ENCODE data around the gene RAG2.
"Not testable (repeated sequence)": the region's sequence is repeated elsewhere in the genome, so short reads cannot be mapped to it uniquely, and the experiment has no call there.

RAG2 gene

DNA sequence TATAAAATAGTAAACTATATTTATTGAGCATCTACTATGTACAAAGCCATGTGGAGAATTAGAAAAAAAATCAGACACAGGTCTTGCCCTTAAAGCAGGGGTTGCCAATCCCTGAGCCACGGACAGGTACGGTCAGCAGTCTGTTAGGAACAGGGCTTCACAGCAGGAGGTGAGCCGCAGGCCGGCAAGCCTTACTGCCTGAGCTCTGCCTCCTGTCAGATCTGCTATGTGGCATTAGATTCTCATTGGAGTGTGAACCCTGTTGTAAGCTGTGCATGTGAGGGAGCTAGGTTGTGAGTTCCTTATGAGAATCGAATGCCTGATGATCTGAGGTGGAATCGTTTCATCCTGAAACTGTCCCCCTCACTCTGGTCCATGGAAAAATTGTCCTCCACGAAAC, 2.1 kb upstream of the RAG2 start:
- no peak for DNase-seq (ENCODE audit: low spot score)

DNA sequence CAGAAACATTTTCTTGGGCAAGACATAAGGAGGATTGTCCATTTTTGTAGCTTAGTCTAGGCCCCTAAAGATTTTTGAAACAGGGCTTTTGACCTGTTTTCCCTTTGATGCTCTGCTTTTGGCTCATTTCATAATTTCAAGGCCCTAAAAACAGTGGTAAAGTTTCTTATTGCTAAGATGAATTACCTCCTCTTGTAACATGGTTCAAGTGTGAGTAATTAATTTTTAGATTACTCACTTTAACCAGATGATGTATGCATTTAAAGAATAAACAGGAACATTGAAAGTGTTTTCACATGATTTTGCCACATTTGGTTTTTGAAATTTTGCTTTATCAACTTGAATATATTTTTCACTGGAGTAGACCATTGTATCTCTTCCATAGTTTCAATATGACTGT, 1.2 kb downstream of the RAG2 start:
- no peak for DNase-seq (ENCODE audit: low spot score)

DNA sequence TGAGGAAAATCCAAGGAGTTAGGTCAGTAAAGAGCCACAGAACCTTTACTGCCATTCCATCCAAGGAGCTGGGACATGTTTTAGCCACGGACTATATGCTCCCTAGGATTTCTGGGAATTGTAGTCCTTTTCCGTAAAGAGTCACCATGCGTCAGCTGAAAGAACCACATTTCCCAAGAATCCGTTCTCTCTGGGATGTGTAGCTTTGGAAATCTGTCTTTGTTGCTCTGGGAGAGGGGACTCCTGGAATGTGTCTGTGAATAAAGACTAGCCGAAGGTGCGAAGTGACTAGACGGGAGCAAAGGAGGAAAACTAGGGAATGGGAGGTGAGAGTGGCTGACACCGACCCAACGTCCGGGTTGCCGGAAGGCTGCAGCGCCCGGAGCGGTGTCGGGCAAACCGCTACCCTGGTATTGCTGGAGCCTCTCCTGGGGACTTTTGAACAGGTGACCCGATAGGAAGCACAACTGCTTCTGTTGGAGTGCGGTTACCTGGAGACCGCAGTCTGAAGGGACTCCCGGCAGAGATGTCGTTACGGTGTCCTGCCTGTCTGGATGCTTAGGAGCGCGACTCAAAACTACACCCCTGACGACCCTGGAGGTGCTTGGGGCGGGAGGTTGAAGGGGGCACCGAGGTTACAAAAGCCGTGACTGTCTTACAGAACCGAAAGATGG, 3.6 kb downstream of the RAG2 start, which contains the start of gene IFTAP:
IFTAP (plus strand) TSS at position 187 of the 674 bp plus-strand sequence. CDS start 15,602 bp downstream, outside the sequence.
- DNase-seq (ENCODE audit: low spot score) = peak; percentile 97

DNA sequence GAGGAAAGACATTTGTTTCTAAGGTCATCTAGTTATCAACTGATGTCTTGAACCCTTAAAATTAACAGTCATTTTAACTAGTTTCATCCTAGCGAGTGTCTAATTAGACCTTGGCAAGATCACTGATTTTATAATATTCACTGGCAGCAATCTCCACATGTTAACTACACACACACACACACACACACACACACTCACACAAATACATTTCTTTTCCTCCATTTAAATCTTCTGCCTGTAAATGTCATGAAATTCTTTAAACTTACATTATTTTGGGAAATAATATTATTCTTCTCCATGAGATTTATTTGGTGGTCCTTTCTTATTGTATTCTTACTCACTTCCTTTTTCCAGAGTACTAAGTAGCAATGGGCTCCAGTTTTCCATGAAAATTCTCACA, 6.6 kb downstream of the RAG2 start:
- no peak for DNase-seq (ENCODE audit: low spot score)

DNA sequence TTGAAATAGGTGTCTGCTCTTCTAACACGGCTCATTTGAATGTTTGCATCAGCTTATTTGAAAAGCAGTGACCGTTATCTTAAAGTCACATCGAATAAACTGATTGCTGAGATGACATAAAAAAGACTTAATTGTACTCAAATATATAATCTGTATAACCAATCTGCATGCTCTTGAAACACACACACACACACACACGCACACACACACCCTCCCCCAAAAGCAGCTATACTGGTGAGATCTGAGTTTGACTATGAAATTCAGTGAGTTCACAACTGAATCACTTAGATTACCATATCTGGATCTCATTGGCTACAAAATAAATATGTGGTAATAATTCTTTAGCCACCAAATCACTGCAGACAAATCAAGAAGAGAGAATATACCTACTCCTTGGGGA, 7.5 kb downstream of the RAG2 start:
- no peak for DNase-seq (ENCODE audit: low spot score)

DNA sequence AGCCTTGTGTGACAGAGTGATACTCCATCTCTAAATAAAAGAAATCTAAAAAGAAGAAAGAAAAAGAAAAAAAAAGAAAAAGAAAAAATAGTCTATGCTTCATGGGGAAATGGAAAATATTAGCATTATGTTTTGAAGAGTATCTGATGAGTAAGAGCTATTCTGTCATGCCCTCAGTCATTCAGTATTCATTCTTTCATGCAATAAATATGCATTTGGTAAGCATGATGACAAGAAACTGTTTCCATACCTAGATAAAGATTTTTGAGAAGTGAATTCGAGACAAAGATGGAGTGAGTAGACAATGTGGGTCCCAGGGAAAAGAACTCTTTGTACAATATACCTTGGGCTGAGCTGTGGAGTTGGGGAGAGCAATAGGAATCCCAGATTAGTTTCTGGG, 9.9 kb downstream of the RAG2 start:
- DNase-seq (ENCODE audit: low spot score) = no peak

DNA sequence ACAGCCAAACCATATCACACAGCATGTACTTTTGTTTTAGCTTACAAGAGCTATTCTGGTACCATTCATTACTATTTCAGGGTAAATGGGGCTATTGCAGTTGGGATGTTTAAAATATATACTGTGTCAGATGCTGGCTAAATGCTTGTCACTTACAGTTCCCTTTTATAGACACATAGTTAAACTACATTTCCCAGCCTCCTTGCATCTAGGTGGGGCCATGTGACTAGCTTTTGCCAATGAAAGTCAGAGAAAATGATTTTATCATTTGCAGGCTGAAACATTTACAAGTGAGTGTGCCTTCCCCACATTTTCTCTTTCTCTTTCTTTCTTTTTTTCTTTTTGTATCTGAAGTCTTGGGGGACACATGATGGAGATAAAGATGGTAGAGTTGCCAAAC, 11.5 kb downstream of the RAG2 start:
- DNase-seq (ENCODE audit: low spot score) = no peak

DNA sequence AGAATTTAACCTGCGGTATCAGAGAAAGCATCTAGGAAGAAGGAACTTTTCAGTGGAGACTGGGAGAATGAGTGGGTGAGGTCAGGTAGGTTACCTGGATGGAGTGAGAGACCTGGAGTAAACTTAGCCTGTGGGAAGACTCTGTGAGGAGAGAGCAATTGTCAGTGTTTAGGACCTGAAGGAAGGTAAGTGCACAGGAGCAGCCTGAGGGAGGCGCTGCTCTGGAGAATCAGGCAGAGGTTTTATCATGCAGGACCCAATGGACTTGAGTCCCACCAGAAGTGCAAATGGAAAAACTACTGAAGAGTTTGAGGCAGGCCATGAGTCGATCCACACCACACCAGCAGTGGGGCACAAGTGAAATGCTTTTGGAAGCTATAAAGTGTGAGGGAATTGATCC, 14.4 kb downstream of the RAG2 start:
- DNase-seq (ENCODE audit: low spot score) = no peak

DNA sequence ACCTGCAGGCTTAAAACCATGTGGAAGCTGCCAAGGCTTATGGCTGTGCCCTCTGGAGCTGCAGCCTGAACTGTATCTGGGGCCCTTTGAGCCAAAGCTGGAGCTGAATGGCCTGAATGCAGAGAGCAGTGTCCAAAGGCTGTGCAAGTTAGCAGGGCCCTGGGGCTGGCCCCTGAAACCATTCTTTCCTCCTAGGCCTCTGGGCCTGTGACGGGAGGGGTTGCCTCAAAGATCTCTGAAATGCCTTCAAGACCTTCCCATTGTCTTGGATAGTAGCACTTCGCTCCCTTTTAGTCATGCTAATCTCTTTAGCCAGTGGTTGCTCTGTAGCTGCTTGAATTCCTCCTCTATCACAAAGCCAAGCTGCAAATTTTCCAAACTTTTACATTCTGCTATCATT, 16.5 kb downstream of the RAG2 start:
- no peak for DNase-seq (ENCODE audit: low spot score)

DNA sequence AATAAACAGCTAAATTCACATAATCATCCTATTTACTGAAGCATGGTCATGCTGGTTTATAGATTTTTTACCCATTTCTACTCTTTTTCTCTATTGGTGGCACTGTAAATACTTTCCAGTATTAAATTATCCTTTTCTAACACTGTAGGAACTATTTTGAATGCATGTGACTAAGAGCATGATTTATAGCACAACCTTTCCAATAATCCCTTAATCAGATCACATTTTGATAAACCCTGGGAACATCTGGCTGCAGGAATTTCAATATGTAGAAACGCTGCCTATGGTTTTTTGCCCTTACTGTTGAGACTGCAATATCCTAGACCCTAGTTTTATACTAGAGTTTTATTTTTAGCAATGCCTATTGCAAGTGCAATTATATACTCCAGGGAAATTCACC, 19.6 kb downstream of the RAG2 start:
- no peak for DNase-seq (ENCODE audit: low spot score)

DNA sequence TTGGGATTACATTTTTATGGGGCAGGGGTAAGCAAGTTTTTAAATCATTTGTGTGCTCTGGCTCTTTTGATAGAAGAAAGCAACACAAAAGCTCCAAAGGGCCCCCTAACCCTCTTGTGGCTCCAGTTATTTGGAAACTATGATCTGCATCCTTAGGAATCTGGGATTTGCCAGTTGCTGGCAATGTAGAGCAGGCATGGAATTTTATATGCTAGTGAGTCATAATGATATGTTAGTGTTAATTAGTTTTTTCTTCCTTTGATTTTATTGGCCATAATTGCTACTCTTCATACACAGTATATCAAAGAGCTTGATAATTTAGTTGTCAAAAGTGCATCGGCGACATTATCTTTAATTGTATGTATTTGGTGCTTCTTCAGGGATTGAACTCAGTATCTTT, 20.2 kb downstream of the RAG2 start:
- no peak for DNase-seq (ENCODE audit: low spot score)

DNA sequence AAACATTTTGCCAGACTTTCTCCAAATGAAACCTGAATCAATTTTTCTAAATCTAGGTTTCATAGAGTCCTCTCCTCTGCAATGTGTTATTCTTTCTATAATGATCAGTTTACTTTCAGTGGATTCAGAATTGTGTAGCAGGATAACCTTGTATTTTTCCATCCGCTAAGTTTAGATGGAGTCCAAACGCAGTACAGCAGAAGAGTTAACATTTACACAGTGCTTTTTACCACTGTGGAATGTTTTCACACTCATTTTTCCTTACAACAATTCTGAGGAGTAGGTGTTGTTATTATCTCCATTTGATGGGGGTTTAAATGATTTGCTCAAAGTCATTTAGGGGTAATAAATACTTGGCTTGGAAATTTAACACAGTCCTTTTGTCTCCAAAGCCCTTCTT, 20.7 kb downstream of the RAG2 start:
- DNase-seq (ENCODE audit: low spot score) = no peak

DNA sequence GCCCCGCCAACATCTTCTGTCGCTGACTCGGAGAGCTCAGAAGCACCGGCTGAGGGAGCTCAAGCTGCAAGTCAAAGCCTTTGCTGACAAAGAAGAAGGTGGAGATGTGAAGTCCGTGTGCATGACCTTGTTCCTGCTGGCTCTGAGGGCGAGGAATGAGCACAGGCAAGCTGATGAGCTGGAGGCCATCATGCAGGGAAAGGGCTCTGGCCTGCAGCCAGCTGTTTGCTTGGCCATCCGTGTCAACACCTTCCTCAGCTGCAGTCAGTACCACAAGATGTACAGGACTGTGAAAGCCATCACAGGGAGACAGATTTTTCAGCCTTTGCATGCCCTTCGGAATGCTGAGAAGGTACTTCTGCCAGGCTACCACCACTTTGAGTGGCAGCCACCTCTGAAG, 23.6 kb downstream of the RAG2 start:
- no peak for DNase-seq (ENCODE audit: low spot score)

DNA sequence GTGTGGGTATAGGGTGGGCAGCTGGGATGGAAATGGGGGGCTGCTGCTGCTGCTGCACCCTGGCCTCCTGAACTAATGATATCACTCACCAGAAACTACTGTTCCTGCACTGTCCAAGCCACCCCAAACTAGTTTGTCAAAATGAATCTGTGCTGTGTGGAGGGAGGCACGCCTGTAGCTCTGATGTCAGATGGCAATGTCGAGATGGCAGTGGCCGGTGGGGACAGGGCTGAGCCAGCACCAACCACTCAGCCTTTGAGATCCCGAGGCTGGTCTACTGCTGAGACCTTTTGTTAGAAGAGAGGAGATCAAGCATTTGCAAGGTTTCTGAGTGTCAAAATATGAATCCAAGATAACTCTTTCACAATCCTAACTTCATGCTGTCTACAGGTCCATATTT, 28.9 kb downstream of the RAG2 start:
- DNase-seq (ENCODE audit: low spot score) = no peak

DNA sequence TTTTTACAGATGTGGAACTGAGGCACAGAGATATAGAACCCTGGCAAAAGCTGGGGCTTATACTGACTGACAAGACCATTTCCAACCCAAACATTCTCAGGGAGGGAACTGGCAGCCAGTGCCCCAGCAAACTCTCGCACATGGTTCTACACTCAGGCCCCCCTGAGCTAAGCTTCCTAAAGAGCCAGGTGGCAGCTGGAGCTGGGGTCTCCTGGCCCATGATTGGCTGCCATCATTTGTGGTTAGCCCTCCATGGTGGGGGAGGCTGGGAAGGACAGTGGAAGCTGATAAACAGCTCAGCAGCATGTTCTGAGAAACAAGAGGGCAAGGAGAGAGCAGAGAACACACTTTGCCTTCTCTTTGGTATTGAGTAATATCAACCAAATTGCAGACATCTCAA, 30.3 kb downstream of the RAG2 start, which contains the start of gene RAG1:
RAG1 (plus strand) TSS at position 314 of the 400 bp plus-strand sequence. CDS start 5,298 bp downstream, outside the sequence.
- no peak for DNase-seq (ENCODE audit: low spot score)

DNA sequence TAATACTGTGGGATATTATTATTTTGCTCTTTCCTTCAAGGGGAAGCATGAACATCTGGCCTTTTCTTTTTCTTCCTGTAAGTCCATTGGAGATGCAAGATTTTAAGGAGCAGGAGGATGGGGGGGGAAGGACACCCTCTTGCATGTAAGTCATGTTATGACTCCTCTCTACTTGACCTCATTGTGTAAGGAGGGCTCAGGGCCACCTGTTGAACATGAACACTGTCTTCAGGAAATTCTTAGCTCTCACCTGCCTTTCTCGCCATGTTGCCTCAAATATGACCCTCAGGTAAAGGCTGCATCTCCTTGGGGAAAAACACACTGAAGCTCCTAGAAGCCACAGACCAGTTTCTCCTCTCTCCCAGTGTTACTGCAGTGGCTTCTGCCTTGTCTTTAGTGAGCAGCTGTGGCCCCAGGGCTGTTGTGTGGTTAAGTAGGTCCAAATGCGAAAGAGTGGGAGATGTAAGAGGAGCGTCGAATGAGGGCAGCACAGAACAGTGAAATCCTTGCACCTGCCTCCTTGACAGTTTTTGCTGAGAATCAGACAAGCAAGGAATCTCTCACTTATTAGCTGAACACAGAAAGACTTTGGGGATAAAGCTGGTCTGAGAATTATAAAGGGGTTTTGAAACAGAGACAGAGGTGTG, 31.5 kb downstream of the RAG2 start:
- no peak for DNase-seq (ENCODE audit: low spot score)

DNA sequence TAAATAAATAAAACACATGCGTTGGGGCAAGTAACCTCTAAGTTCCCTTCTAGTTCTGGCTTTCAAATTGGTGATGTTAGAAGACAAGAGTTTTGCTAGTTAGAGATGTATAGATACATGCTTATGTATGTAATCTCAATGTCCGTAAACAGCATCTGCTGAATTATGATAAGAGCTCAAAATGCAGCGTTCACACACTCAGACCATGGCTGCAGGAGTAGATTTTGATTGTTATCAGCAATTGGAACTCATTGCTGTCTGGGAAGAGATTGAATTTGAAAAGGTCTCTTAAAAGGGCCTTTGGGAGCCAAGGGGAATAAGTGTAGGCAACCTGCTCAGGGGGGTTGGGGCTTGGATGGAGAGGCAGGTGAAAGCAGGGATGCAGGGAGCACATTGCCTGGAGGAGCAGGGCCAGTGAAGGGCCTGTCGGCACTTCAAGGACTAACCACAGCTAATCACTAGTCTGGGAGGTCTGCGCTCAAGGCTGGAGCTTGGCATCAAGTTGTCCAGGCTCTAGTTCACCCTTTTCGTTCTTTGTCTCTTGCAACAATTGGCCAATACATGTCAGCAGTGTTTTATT, 32.9 kb downstream of the RAG2 start:
- DNase-seq (ENCODE audit: low spot score) = no peak

DNA sequence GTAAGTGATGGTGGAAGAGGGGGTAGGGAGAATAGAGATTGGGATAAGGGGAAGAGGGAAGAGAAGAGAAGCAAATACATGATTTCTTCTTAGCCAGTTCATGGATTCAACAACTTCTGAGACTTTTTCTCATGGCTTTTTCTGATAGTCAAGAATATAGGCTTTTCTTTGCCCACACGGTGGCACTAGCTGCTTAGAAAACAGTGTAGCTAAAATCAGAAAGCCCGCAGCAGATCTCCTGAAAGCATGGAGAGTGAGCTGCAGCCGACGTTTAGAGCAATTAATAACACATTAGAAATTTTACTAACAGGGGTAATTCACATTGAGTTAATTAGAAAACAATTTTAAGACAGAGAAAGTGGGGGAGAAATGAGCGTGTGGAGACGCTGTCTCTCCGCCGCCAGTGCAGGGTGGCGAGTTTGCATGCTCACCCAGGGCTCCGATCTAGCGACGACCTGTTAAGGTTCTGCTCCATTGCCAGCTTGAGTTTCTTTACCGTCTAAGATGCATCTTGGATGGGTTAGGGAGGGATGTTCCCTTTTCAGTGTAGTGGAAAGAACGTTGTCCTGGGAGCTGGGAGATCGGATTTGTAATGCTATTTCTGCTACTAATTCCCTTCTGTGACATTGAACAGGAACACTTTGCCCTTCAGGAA, 33.5 kb downstream of the RAG2 start:
- peak; percentile 87 for DNase-seq (ENCODE audit: low spot score)

DNA sequence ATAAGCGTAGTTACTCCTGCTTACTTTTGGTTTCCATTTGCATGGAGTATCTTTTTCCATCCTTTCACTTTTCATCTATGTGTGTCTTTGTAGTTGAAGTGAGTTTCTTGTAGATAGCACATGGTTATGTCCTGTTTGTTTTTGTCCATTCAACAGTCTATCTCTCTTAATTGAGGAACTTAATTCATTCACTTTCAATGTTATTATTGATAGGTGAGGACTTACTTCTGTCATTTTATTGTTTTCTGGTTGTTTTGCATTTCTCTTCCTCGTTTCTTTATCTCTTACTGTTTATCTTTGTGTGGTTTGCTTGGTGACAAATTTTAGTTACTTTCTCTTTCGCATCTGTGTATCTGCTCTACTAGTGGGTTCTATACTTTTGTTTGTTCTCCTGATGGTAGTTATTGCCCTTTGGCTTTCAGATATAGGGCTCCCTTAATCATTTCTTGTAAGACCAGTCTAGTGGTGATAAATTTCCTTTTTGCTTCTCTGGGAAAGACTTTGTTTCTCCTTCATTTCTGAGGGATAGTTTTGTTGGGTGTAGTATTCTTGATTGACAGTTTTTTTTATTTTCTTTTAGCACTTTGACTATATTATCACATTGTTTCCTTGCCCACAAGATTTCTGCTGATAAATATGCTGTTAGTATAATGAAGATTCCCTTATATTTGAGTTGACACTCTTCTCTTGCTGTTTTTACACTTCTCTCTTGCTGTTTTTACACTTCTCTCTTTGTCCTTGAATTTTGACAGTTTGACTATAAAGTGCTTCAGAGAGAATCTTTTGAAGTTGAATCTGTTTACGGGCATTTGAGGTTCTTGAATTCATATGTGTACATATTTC, 39.2 kb downstream of the RAG2 start:
- no peak for DNase-seq (ENCODE audit: low spot score)

DNA sequence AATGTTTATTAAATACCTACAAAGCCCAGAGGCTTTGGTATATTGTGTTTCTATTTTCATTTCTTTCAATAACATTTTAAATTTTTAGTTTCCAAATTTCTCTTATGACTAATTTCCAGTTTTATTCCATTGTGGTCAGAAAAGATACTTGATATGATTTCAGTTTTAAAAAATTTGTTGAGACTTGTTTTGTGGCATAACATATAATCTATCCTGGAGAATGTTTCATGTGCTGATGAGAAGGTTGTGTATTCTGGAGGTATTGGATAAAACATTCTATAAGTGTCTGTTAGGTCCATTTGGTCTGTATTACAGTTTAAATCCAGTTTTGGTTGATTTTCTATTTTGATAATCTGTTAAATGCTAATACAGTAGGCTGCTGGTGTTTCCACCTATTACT, 40.0 kb downstream of the RAG2 start:
- no peak for DNase-seq (ENCODE audit: low spot score)

DNA sequence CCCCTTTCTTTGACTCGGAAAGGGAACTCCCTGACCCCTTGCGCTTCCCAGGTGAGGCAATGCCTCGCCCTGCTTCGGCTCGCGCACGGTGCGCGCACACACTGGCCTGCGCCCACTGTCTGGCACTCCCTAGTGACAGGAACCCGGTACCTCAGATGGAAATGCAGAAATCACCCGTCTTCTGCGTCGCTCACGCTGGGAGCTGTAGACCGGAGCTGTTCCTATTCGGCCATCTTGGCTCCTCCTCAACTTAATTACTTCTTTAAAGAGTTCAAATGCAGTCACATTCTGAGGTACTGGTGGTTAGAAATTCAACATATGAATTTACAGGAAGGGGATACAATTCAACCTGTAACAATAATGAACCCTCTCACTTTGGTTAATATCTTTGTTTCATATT, 40.6 kb downstream of the RAG2 start:
- not testable (repeated sequence) for DNase-seq (ENCODE audit: low spot score)
